ENCODE data around the gene BCAR1. TPM values are rescaled to one million over a fixed set of nuclear protein-coding genes. Genes with fewer than 3 reads are reported as not detected.

Gene BCAR1
- polyA plus RNA-seq, 2 of the 4 experiments (the other 2 are of a cell fraction) = 10.2 to 35.8 TPM

GRCh38 chr16:75231570-75231969, 19.9 kb downstream of the BCAR1 start (continued):
- no peak for TF ChIP-seq E2F6 (IDR thresholded peaks at IDR 0.05; ENCODE audit: borderline replicate concordance, low read depth)
- TF ChIP-seq TFCP2L1 (CRISPR knock-in tag; IDR thresholded peaks at IDR 0.05) = no peak

GRCh38 chr16:75230471-75231110, 20.8 kb downstream of the BCAR1 start:
- no peak for TF ChIP-seq TFCP2L1 (CRISPR knock-in tag; IDR thresholded peaks at IDR 0.05)
- TF ChIP-seq JUN (IDR thresholded peaks at IDR 0.05) = no peak
- TF ChIP-seq KDM5A (IDR thresholded peaks at IDR 0.05) = no peak
- TF ChIP-seq CHD4 (IDR thresholded peaks at IDR 0.05; ENCODE audit: borderline replicate concordance) = no peak
- no peak for TF ChIP-seq ZC3H11A (IDR thresholded peaks at IDR 0.05)
- TF ChIP-seq HMGXB4 (CRISPR knock-in tag; IDR thresholded peaks at IDR 0.05; ENCODE audit: borderline replicate concordance) = no peak
- no peak for TF ChIP-seq HOXB5 (CRISPR knock-in tag; IDR thresholded peaks at IDR 0.05)
- TF ChIP-seq KDM1A (IDR thresholded peaks at IDR 0.05; ENCODE audit: low read depth) = no peak
- no peak for TF ChIP-seq E2F6 (IDR thresholded peaks at IDR 0.05; ENCODE audit: borderline replicate concordance, low read depth)
- no peak for TF ChIP-seq EHMT2 (IDR thresholded peaks at IDR 0.05; ENCODE audit: low read depth)
- no peak for TF ChIP-seq CTCF (IDR thresholded peaks at IDR 0.05)
- no peak for TF ChIP-seq CEBPB (IDR thresholded peaks at IDR 0.05)
- 93% methylated on average over 9 of the region's 9 CpGs for WGBS (ENCODE audit: missing lambda C conversion rate)
- DNase-seq (ENCODE audit: low read depth in 1 of 2, low spot score in 1 of 2) = no peak
- ATAC-seq = no peak
- Histone ChIP-seq H3K4me2 (no peak overlapping the region), H3K4me1 (peaks cover 13% of the 10 kb centered on the region), H3K4me3 (no peak overlapping the region), H3K9me3 (no peaks in the 10 kb centered on the region), H3K27ac (no peak overlapping the region)
- CTCF ChIA-PET = interaction anchor here (0.6 to 14.6 kb wide), 6 partner anchors 24 to 286 kb away, joined by 3 to 171 read pairs (median 63); partner anchors contain the start of gene CTRB2
- no peak for FAIRE-seq
- POLR2A ChIA-PET = no interaction called here

- 93% methylated on average over 31 of the region's 48 CpGs for WGBS (ENCODE audit: missing lambda C conversion rate)
- Histone ChIP-seq H3K4me1 (peaks cover 9% of the 10 kb centered on the region), H3K4me2 (no peak overlapping the region), H3K4me3 (no peak overlapping the region), H3K9me3 (no peaks in the 10 kb centered on the region), H3K27ac (no peak overlapping the region)
- ChIA-PET CTCF (interaction anchor here (1.3 to 14.6 kb wide), 5 partner anchors 12 to 173 kb away, joined by 3 to 171 read pairs (median 123); partner anchors contain the start of gene CTRB2), POLR2A (no interaction called here)
- DNase-seq (ENCODE audit: low read depth in 1 of 2, low spot score in 1 of 2) = no peak
- no peak for FAIRE-seq
- ATAC-seq = no peak
- TF ChIP-seq USF2 (IDR thresholded peaks at IDR 0.05) = no peak
- TF ChIP-seq ZNF302 (CRISPR knock-in tag; IDR thresholded peaks at IDR 0.05) = no peak
- TF ChIP-seq REST (IDR thresholded peaks at IDR 0.05) = no peak
- no peak for TF ChIP-seq ESRRA (IDR thresholded peaks at IDR 0.05; ENCODE audit: borderline replicate concordance, low read length)
- TF ChIP-seq EP300 (IDR thresholded peaks at IDR 0.05) = no peak
- TF ChIP-seq MAZ (IDR thresholded peaks at IDR 0.05; ENCODE audit: borderline replicate concordance, low read depth, low read length) = no peak
- TF ChIP-seq HOXB13 (CRISPR knock-in tag; IDR thresholded peaks at IDR 0.05; ENCODE audit: low read depth) = no peak
- TF ChIP-seq HMGXB4 (CRISPR knock-in tag; IDR thresholded peaks at IDR 0.05; ENCODE audit: borderline replicate concordance) = no peak
- no peak for TF ChIP-seq GATA3 (IDR thresholded peaks at IDR 0.05; ENCODE audit: borderline replicate concordance)
Measured at GRCh38 chr16:75229172-75230031, 22.0 kb downstream of the BCAR1 start.
